ENCODE data around the gene HOXB4. TPM values are rescaled to one million over a fixed set of nuclear protein-coding genes. Genes with fewer than 3 reads are reported as not detected.

HOXB4 gene
- total RNA-seq, 1 experiment from 2014 or later, result 0.22 TPM

GRCh38 chr17:48618256-48618896, 40.2 kb upstream of the HOXB4 start:
- Histone ChIP-seq H3K27ac (ENCODE audit: low read length) (no peak overlapping the region), H3K4me2 (ENCODE audit: low read length) (peak overlapping the region; percentile 99), H3K4me1 (ENCODE audit: insufficient read depth, low read length) (peaks cover 29% of the 10 kb centered on the region), H3K27me3 (ENCODE audit: low read length) (peaks cover 60% of the 10 kb centered on the region), H3K79me2 (ENCODE audit: low read length) (no peaks in the 10 kb centered on the region), H3K9me3 (ENCODE audit: low read length) (no peaks in the 10 kb centered on the region), H3K9me2 (replicated peaks; ENCODE audit: low read length) (no peaks in the 10 kb centered on the region), H4K20me1 (ENCODE audit: low read length) (no peaks in the 10 kb centered on the region), H3K36me3 (ENCODE audit: low read depth, low read length) (no peaks in the 10 kb centered on the region), H3F3A (ENCODE audit: low read length, unreplicated experiment) (no peaks in the 10 kb centered on the region), H3K4me3 (ENCODE audit: low read length) (peak overlapping the region; percentile 80), H2AFZ (ENCODE audit: low read length) (peak overlapping the region; percentile 97), H3K9ac (ENCODE audit: low read length) (peak overlapping the region; percentile 20; the same call in 1 of the 2 replicates)
- ATAC-seq (peak; percentile 66), DNase-seq (peak; percentile 97)
- TF ChIP-seq EZH2phosphoT487 (IDR thresholded peaks at IDR 0.05; ENCODE audit: borderline replicate concordance, low read length) (no peak; the same call in 1 of the 2 replicates), EZH2 (IDR thresholded peaks at IDR 0.05; ENCODE audit: low read length, unreplicated experiment) (peak; percentile 33)
- TF ChIP-seq, protein P1, sequence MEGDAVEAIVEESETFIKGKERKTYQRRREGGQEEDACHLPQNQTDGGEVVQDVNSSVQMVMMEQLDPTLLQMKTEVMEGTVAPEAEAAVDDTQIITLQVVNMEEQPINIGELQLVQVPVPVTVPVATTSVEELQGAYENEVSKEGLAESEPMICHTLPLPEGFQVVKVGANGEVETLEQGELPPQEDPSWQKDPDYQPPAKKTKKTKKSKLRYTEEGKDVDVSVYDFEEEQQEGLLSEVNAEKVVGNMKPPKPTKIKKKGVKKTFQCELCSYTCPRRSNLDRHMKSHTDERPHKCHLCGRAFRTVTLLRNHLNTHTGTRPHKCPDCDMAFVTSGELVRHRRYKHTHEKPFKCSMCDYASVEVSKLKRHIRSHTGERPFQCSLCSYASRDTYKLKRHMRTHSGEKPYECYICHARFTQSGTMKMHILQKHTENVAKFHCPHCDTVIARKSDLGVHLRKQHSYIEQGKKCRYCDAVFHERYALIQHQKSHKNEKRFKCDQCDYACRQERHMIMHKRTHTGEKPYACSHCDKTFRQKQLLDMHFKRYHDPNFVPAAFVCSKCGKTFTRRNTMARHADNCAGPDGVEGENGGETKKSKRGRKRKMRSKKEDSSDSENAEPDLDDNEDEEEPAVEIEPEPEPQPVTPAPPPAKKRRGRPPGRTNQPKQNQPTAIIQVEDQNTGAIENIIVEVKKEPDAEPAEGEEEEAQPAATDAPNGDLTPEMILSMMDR (conservative IDR thresholded peaks at IDR 0.05; ENCODE audit: low read depth, low read length), result peak; percentile 98
- CTCF ChIA-PET, result interaction anchor here (0.7 to 1.4 kb wide), 4 partner anchors 282 to 356 kb away, joined by 3 to 8 read pairs (median 6); no protein-coding TSS in a partner anchor
- intact Hi-C loops (cut with micrococcal nuclease), result loop anchor here (1.0 to 5.0 kb wide), 6 partner anchors 282 to 591 kb away; no protein-coding TSS in a partner anchor
- no TSS peak for BruUV-seq (replicated peaks)
- POLR2A ChIA-PET (ENCODE audit: unreplicated experiment), result interaction anchor here (0.6 kb wide), 1 partner anchor 343 kb away, joined by 4 read pairs; no protein-coding TSS in a partner anchor

DNA sequence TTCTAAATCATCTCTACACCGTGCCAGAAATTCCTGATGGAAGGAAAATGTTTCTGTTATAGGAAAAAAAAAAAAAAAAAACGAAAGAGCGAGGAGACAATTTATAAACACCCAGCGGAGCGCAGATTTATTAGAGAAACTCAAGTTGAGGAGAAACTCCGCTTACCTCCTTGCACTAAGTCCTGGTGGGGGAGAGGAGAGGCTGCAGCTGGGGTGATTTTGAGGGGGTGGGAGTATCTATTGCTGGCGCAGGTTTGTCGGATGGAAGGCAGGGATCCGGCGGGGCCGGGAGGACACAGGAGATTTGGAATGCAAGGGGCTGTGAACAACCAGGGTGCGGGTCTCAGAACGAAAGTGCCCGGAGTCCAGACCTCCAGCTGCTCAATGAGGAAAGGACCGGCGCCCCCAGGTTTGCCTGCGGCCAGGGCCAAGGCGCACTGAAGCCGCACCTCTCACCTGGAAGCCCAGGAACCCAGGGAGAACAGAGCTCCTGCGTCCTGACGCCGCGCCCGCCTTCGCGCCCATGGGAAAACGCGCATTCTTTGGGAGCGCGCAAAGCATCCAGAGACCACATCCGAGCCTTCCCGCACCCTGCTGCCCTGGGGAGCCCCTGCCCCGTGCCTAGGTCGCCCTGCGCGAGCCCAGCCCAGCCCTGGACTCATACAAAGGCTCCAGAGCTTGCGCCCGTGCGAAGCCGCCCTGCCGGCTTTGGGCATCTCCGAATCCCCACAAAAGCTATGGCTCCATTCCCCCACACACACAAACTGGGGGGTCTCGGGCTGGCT, 39.5 kb upstream of the HOXB4 start:
- ChIA-PET CTCF (interaction anchor here (1.0 to 1.4 kb wide), 3 partner anchors 282 to 353 kb away, joined by 5 to 8 read pairs (median 6); no protein-coding TSS in a partner anchor), POLR2A (ENCODE audit: unreplicated experiment) (interaction anchor here (0.6 kb wide), 2 partner anchors 296 to 342 kb away, joined by 4 read pairs; no protein-coding TSS in a partner anchor)
- H3K9ac ChIP-seq (ENCODE audit: low read length), result no peak overlapping the region
- H3K27ac ChIP-seq (ENCODE audit: low read length), result no peak overlapping the region
- H3K36me3 ChIP-seq (ENCODE audit: low read depth, low read length), result no peaks in the 10 kb centered on the region
- TF ChIP-seq, protein P1 (conservative IDR thresholded peaks at IDR 0.05; ENCODE audit: low read depth, low read length), result no peak
- peak; percentile 60 for TF ChIP-seq EZH2 (IDR thresholded peaks at IDR 0.05; ENCODE audit: low read length, unreplicated experiment)
- peak; percentile 56; the same call in 1 of the 2 replicates for TF ChIP-seq EZH2phosphoT487 (IDR thresholded peaks at IDR 0.05; ENCODE audit: borderline replicate concordance, low read length)
- H3K27me3 ChIP-seq (ENCODE audit: low read length), result peaks cover 61% of the 10 kb centered on the region
- no peaks in the 10 kb centered on the region for H3F3A ChIP-seq (ENCODE audit: low read length, unreplicated experiment)
- DNase-seq, result no peak
- H3K4me1 ChIP-seq (ENCODE audit: insufficient read depth, low read length), result peaks cover 29% of the 10 kb centered on the region
- ATAC-seq, result no peak
- BruUV-seq (replicated peaks), result no TSS peak
- intact Hi-C loops (cut with micrococcal nuclease), result loop anchor here (1.0 to 5.0 kb wide), 6 partner anchors 281 to 590 kb away; no protein-coding TSS in a partner anchor
- peak overlapping the region; percentile 10; the same call in 1 of the 2 replicates for H2AFZ ChIP-seq (ENCODE audit: low read length)
- H3K9me3 ChIP-seq (ENCODE audit: low read length), result no peaks in the 10 kb centered on the region
- H3K4me3 ChIP-seq (ENCODE audit: low read length), result peak overlapping the region; percentile 80
- no peaks in the 10 kb centered on the region for H4K20me1 ChIP-seq (ENCODE audit: low read length)
- no peaks in the 10 kb centered on the region for H3K79me2 ChIP-seq (ENCODE audit: low read length)
- no peaks in the 10 kb centered on the region for H3K9me2 ChIP-seq (replicated peaks; ENCODE audit: low read length)
- peak overlapping the region; percentile 99 for H3K4me2 ChIP-seq (ENCODE audit: low read length)

Measured in PC-3 (cell line).